Astrocyte of the cerebellum (primary cell): ENCODE measurements around the gene RBM20.

Experiments
- DNase-seq: peaks from one replicate; pipeline ENCODE4 v3.0.0-alpha.2; 2011; ENCODE audit warnings: low read depth
- H3K4me3 ChIP-seq: 2 replicates; pipeline ENCODE4 v1.5.1; 2011; ENCODE audit warnings: mild to moderate bottlenecking, low read depth, low read length, moderate library complexity
- in situ Hi-C: cut with HindIII; loops from 2 replicates; pipeline ENCODE4 v1.10.0; 2017; ENCODE audit warnings: low sequenced_read_pairs
- TF ChIP-seq, protein P1 (sequence below): IDR thresholded peaks from 2 replicates; pipeline ENCODE4 v1.5.1; 2012; ENCODE audit warnings: low read length, low read depth, moderate library complexity, mild to moderate bottlenecking; ENCODE audit errors: missing control alignments

The RBM20 gene

GRCh38 chr10:110811791-110812581 is 167.8 kb downstream of the RBM20 start:
- no peak for DNase-seq
- TF ChIP-seq, protein P1, sequence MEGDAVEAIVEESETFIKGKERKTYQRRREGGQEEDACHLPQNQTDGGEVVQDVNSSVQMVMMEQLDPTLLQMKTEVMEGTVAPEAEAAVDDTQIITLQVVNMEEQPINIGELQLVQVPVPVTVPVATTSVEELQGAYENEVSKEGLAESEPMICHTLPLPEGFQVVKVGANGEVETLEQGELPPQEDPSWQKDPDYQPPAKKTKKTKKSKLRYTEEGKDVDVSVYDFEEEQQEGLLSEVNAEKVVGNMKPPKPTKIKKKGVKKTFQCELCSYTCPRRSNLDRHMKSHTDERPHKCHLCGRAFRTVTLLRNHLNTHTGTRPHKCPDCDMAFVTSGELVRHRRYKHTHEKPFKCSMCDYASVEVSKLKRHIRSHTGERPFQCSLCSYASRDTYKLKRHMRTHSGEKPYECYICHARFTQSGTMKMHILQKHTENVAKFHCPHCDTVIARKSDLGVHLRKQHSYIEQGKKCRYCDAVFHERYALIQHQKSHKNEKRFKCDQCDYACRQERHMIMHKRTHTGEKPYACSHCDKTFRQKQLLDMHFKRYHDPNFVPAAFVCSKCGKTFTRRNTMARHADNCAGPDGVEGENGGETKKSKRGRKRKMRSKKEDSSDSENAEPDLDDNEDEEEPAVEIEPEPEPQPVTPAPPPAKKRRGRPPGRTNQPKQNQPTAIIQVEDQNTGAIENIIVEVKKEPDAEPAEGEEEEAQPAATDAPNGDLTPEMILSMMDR = no peak
- no peak overlapping the region for H3K4me3 ChIP-seq
- in situ Hi-C loops = no loop called here

DNA sequence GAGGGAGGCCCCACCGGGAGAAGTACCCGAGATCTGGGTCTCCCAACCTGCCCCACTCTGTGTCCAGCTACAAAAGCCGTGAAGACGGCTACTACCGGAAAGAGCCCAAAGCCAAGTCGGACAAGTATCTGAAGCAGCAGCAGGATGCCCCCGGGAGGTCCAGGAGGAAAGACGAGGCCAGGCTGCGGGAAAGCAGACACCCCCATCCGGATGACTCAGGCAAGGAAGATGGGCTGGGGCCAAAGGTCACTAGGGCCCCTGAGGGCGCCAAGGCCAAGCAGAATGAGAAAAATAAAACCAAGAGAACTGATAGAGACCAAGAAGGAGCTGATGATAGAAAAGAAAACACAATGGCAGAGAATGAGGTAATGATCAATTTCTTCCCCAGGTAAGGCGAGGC is 168.4 kb downstream of the RBM20 start:
- TF ChIP-seq, protein P1 = no peak
- no peak for DNase-seq
- no peak overlapping the region for H3K4me3 ChIP-seq
- in situ Hi-C loops = no loop called here

- H3K4me3 ChIP-seq = no peak overlapping the region
- no peak for DNase-seq
- TF ChIP-seq, protein P1 = no peak
- in situ Hi-C loops = no loop called here
Observed at GRCh38 chr10:110813743-110814472, 169.8 kb downstream of the RBM20 start.

GRCh38 chr10:110815354-110816004 is 171.3 kb downstream of the RBM20 start:
- no peak for DNase-seq
- H3K4me3 ChIP-seq = no peak overlapping the region
- in situ Hi-C loops = no loop called here
- TF ChIP-seq, protein P1 = no peak

DNA sequence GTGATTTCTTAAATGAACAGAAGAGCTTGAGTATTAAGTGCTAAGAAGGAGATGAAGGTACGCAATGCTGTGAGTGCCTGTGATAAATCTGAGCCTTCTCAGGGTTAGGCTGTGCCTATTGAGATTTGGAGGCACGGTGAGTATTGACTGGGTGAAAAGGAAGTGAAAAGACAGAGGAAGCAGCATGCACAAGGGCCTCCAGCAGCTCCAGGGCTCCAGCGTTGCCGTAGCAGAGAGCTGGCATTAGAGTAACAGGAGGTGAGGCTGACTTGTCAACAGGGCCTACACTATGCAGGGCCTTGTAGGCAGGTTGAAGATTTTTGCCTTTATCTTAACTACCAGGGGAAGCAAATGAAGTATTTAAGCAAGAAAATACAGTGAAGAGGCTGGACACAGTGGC is 173.5 kb downstream of the RBM20 start:
- TF ChIP-seq, protein P1 = no peak
- H3K4me3 ChIP-seq = no peak overlapping the region
- DNase-seq = no peak
- in situ Hi-C loops = no loop called here

DNA sequence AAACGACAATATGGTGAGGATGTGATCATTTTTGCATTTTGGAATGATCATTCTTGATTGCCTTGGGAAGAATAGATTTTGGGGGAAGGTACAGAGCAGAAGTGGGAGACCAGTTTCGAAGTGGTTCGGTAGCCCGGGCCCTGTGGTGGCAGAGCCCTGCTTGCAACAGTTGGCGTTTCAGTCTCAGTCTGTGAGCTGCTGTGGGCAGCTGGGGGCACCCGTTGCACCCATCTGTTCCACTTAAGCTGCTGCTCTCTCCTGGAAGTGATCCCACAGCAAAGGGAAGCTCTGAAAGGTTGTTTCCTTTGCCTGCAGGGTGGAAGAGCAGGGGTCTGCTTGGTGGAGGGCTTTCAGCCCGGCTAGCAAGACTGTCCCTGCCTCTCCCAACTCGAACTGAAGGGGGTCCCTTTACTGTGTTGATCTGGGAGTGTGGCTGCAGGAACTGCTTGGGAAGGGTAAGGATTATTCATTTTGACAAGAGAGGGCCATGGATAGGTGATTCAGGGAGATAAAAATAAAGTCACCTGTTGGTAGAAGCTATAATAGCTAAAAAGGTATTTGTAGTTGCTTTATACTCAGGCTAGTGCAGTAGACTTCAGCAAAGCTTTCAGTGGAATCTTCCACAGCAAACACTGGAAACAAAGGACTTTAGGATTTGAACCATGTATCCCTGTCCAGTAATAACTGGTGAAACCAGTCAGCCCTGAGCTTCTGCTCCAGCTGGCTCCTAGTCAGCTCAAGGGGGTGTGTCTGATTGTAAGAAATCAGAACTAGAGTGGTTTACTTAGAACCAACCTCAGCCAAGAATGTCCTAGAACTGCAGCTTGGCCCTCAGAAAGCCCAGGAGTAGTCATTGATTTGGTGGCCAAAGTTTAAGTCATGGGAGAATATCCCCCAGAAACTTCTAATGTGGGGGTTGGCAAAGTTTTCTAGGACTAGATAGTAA is 174.4 kb downstream of the RBM20 start:
- DNase-seq = no peak
- in situ Hi-C loops = no loop called here
- TF ChIP-seq, protein P1 = no peak
- no peak overlapping the region for H3K4me3 ChIP-seq
